HG03571 (cell line): Measurements from ENCODE around the gene PDE4D.

Experiments
- ATAC-seq: cut with Tn5 transposase; IDR thresholded peaks from one replicate; pipeline ENCODE4 v1.9.1; 2021; ENCODE audit not compliant: unreplicated experiment

PDE4D gene

GRCh38 chr5:59746241-59746765 is 147.2 kb downstream of the PDE4D start:
- no peak for ATAC-seq

DNA sequence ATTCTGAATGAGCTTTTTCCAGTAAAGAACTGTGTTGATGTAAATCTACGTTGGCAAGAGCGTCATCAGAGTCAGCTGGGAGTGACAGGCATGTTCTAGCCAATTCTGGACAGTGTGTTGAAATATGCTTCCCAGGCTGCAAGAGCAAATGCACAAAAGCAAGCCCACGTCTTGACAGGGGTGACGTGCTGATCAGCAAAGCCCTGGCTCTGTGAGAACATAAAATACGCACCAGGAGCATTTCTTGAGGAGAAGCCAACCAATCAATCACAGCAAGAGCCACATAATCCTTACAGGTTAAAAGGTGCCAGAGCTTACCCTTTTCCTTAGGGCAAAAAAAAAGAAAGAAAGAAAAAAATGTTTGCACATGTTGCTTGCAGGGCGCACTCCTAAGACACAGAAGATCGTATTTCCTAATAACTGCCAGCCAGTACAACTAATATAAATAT is 148.1 kb downstream of the PDE4D start:
- ATAC-seq = no peak

DNA sequence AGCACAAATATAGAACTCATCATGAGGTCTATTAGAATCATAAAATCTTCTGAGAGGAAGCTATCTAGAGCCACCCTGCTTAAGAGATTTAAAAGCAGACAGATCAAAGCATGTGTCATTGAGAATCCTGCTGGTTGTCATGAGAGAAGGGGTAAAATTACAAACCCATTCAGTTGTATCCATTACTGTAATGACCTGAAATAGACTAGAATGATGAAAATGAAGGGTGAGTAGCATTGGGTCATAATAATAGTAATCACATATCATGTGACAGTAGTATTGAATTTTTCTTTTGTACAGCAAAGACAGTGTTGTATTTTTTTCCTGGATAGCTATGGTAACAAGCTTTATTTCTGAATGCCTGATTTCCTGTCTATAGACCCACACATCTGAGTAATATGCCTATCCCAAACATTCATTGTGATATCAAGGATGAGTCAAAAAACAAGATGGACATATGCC is 149.0 kb downstream of the PDE4D start:
- no peak for ATAC-seq

- no peak for ATAC-seq
Observed at GRCh38 chr5:59741599-59741998, 151.9 kb downstream of the PDE4D start.

GRCh38 chr5:59738024-59738423 is 155.5 kb downstream of the PDE4D start:
- no peak for ATAC-seq

DNA sequence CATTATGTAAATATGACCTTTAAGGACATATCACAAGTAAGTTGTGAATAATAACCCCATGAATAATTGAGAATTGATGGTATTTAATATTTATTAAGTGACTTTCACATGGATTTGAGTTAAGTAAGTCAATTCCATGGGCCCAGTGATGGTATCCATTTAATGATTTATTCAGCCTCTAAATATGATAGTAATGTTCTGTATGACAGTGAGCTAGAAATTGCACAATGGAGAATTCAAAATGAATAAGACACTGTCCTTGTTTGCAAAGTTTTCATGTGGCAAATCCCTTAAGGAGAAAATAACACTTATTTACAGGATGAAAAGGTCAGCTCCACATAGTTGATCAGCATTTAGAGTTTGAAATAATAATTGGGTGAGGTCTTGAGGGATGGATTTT is 160.7 kb downstream of the PDE4D start:
- no peak for ATAC-seq

GRCh38 chr5:59732301-59732700 is 161.2 kb downstream of the PDE4D start:
- no peak for ATAC-seq

- ATAC-seq = no peak
Observed at GRCh38 chr5:59731809-59732208, 161.7 kb downstream of the PDE4D start.

GRCh38 chr5:59729820-59730219 is 163.7 kb downstream of the PDE4D start:
- no peak for ATAC-seq

DNA sequence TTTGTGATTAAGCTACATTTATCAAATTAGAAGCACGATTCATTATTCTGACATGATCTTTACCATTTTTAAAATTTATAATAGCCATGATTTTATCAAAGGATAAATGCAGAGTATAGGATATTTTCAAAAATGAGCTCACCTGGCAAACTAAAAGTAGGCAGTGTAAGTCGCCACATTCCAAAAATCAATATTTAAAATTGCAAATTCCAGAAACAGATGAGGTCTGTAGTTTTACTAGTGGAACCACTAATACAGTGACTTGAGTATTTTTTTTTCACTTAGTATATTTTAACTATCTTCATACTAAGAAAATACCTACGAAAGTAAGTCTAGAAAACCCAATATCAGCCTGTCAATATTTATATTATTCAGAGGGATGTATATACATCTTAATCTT is 164.2 kb downstream of the PDE4D start:
- no peak for ATAC-seq

- ATAC-seq = no peak
Observed at GRCh38 chr5:59728356-59728755, 165.2 kb downstream of the PDE4D start.

DNA sequence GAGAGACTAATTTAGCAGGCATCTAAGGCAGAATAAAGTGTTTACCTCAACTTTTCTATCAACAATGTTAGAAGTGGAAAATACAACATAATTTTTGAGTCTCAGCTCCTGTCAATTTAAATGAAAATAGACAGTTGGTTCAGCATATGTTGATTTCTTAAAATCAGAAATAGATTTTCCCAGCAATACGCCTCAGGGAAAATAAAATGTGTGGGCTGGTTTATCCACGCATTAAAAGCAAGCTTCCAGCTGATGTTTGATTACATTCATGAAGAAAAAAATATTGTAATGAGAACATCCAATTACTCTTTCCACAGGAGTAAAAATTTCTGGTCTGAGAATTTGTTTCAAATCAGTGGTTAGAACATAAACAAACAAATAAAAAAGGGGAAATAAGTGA is 166.3 kb downstream of the PDE4D start:
- no peak for ATAC-seq

DNA sequence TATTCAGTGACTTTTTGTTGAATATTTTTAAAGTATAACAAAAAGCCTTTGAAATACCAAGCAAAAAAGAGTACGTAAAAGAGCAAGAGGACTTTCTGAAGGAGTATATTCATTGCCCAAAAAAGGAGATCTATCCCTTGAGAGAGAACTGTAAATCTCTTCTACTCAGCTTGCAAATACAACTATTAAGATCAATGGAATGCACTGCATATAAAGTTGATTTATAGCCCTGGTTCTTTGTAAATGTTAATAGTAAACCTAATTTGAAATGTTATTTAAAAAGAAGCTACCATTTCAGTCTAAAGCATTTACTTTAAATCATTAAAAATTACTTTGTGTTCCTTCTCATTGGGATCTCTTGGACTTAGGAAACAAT is 168.1 kb downstream of the PDE4D start:
- ATAC-seq = no peak

DNA sequence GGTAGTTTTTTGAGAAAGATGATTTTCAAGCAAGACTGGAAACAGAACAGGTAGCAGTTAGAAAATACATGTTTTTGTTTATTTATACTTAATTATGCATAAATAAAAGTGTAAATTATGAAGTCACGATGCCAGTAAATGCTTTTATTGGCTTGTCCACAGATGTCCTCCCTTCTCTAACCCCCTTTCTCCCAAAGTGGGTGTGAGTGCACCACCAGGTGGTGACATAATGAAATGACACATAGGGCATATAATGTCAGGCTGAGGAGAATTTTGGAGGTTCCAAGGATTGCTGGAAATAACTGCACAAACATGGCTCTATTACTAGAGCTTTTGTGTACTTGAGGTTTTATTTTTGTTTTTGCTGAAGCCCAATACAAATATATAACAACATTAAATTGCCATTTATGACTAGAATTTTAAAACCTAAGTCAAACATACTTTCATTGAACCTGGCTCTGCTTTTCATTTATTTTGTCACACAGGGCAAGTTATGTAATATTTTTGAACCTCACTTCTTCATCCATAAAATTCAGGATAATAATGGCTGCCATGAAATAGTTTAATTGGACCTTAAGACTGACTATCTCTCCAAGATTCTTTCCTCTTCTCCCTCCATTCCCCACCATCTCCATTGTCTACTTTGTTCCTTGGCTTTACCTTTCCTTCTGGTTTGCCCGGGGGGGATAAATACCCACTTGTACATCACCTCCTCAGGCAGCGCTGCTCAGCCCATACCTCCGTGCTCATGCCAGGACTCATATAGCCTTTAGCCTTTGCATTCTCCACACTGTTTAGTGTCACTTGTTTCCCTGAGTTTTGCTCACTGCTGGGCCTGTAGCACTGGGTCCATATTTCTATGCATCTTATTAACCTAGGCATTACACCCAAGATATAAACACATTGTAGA is 168.8 kb downstream of the PDE4D start:
- ATAC-seq = no peak

GRCh38 chr5:59722874-59723273 is 170.7 kb downstream of the PDE4D start:
- ATAC-seq = no peak

GRCh38 chr5:59721741-59722140 is 171.8 kb downstream of the PDE4D start:
- no peak for ATAC-seq

DNA sequence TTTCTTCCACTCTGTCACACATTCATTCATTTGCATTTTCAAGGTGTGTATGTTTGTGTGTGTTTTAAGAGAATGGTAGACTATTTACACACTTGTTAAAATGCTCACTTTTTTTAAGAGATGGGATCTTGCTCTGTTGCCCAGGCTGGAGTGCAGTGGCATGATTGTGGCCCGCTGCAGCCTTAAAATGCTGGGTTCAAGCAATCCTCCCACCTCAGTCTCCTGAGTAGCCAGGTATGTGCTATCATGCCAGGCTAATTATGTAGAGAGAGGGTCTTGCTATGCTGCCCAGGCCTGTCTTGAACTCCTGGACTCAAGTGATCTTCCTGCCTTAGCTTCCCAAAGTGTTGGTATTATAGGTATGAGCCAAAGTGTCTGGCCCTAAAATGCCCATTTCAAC is 173.5 kb downstream of the PDE4D start:
- ATAC-seq = no peak

DNA sequence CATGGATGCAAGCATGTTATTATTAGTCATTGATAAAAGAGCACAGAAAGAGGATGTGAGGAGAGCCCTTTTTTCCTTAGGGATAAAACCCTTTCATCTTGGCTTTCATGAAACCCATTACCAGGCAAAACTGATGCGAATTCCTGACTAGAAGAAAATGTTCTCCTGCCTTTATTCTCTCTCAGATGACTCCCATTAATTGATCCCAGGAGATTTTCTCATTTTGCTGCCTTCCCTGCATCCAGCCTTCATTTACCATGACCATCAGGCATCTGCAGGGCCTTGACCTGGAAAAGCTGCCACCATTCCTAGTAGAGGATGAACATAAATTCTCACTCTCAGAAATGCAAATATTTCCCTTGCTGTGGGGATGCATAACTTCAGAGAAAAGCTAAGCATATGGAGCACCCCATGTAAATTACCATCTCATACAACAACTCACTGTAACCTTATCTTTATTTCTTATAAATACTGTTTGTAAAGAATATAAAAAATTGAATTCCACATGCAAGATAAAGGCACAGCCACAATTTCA is 176.5 kb downstream of the PDE4D start:
- ATAC-seq = no peak

DNA sequence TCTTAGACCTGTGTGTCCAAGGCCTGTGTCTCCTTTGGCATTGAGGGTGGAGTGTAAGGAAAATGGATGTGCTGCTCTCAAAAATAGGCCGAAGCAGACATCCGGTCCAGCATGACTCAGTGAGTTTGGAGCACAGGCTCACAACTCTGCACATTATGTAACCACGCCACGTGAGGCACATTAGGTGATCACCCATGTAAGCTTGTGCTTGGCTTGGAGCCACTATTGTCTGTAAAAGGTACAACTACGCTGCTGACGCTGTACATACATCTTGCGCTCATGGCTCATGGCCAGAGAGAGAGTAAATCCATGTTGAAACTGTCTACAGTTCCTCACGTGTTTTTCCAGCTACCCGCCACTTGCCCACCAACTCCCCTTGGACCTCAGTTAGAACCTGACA is 177.5 kb downstream of the PDE4D start:
- ATAC-seq = no peak

GRCh38 chr5:59715228-59715627 is 178.3 kb downstream of the PDE4D start:
- ATAC-seq = no peak

- ATAC-seq = no peak
Observed at GRCh38 chr5:59713498-59713844, 180.1 kb downstream of the PDE4D start.

DNA sequence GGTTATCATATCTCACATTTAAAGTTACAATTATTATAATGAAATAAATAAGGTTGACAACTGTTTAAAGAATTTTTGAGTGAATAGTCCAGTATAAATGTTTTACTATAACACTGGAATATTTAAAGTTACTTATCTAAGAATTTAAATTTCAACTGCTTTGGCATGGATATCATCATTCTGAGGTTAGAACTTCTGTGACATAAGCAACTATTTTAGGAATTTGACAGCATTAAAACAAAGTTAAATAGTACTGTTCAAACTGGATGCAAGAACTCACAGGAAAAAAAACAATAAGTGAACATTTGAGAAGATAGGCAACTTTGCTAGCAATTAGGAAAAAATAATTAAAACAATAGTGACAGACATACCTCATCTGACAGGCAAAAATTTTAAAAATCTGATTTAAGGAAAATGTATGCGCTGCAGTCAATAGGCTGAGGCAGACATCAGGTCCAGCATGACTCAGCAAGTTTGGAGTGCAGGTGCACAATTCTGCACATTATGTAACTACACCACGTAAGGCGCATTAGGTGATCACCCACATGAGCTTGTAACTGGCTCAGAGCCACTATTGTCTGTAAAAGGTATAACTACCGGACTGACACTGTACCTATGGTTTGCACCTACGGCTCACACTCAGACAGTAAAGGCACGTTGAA is 180.6 kb downstream of the PDE4D start:
- ATAC-seq = no peak
